GM12892 (cell line): Measurements from ENCODE around the gene ZDHHC3.

Experiments used
- POLR2A ChIP-seq: IDR thresholded peaks from 2 replicates; pipeline ENCODE4 v1.6.1; 2011; ENCODE audit warnings: low read depth, low read length, control low read depth
- POLR2AphosphoS5 ChIP-seq: IDR thresholded peaks from 2 replicates; pipeline ENCODE4 v1.6.1; 2011; ENCODE audit warnings: low read depth, low read length, control low read depth

DNA sequence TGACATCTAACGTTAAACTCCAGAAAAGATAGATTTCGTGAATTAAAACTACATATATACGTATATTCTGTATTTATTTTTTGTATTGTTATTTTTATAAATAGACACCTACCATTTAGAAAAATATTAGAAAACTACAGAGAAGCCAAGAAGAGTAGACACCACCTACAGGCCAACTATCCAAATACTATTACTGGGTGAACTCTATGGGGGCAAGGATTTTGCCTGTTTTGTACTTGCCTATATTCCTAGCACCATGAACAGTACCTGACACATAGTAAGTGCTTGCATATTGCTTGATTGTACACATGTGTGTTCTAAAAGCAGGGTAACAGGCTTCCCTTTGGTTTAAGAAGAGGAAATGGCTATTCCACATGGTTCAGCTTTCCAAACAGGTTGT lies 25.8 kb upstream of the ZDHHC3 start:
- TF ChIP-seq POLR2A (no peak), POLR2AphosphoS5 (no peak)
